ENCODE data around the gene KRT81. TPM values are rescaled to one million over a fixed set of nuclear protein-coding genes. Genes with fewer than 3 reads are reported as not detected.

The KRT81 gene
- total RNA-seq, 1 experiment from 2014 or later: 0.90 TPM

GRCh38 chr12:52337054-52337453 lies 45.7 kb upstream of the KRT81 start:
- CTCF ChIA-PET: no interaction called here

DNA sequence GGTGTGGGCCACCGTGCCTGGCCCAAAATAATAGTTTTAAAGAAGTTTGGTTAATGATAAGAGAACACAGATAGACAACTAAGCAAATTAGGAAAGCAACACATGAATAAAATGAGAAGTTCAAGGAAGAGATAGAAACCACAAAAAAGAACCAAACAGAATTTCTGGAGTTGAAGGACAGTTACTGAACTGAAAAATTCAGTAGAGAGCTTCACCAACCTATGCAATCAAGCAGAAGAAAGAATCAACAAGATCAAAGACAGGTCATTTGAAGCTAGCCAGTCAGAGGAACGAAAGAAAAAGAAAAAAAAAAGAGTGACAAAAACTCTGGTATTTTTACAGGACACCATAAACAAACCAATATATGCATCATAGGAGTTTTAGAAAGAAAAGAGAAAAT lies 45.3 kb upstream of the KRT81 start:
- Histone ChIP-seq H3K4me1 (ENCODE audit: control insufficient read depth, insufficient read depth, low read length) (no peaks in the 10 kb centered on the region), H3K27me3 (ENCODE audit: control insufficient read depth, insufficient read depth, low read length) (no peaks in the 10 kb centered on the region), H3K4me3 (ENCODE audit: low read depth in 2 of 2, low read length in 2 of 2) (no peak overlapping the region), H3K9me3 (ENCODE audit: control insufficient read depth, insufficient read depth, low read depth, low read length) (no peaks in the 10 kb centered on the region), H3K27ac (ENCODE audit: low read length) (no peak overlapping the region), H3K36me3 (ENCODE audit: control insufficient read depth, insufficient read depth, low read length) (no peaks in the 10 kb centered on the region)
- ChIA-PET CTCF (no interaction called here), POLR2A (no interaction called here)
- no TSS peak for BruUV-seq (replicated peaks)
- intact Hi-C loops (cut with micrococcal nuclease; ENCODE audit: unreplicated experiment) (no loop called here), in situ Hi-C loops (cut with HindIII; ENCODE audit: low pct_unique_long_range_greater_than_20kb, low sequenced_read_pairs) (no loop called here)
- DNase-seq (ENCODE audit: low read depth, low spot score) (no peak), ATAC-seq (no peak)
- TF ChIP-seq POLR2AphosphoS5 (IDR thresholded peaks at IDR 0.05; ENCODE audit: low read depth, low read length) (no peak), TCF7L2 (IDR thresholded peaks at IDR 0.05; ENCODE audit: low read depth, low read length) (no peak), SIN3A (IDR thresholded peaks at IDR 0.05; ENCODE audit: borderline replicate concordance, insufficient read depth, low read depth, low read length) (no peak), REST (IDR thresholded peaks at IDR 0.05; ENCODE audit: insufficient read depth in 1 of 2, low read depth in 2 of 2, low read length in 1 of 2) (no peak), CTCF (IDR thresholded peaks at IDR 0.05) (no peak)

More at GRCh38 chr12:52337054-52337453, 45.7 kb upstream of the KRT81 start:
- ATAC-seq (no peak), DNase-seq (ENCODE audit: low read depth, low spot score) (no peak)
- Histone ChIP-seq H3K4me3 (ENCODE audit: low read depth in 2 of 2, low read length in 2 of 2) (no peak overlapping the region), H3K4me1 (ENCODE audit: control insufficient read depth, insufficient read depth, low read length) (no peaks in the 10 kb centered on the region), H3K9me3 (ENCODE audit: control insufficient read depth, insufficient read depth, low read depth, low read length) (no peaks in the 10 kb centered on the region), H3K36me3 (ENCODE audit: control insufficient read depth, insufficient read depth, low read length) (no peaks in the 10 kb centered on the region), H3K27me3 (ENCODE audit: control insufficient read depth, insufficient read depth, low read length) (no peaks in the 10 kb centered on the region), H3K27ac (ENCODE audit: low read length) (no peak overlapping the region)
- intact Hi-C loops (cut with micrococcal nuclease; ENCODE audit: unreplicated experiment): no loop called here
- POLR2A ChIA-PET: no interaction called here
- in situ Hi-C loops (cut with HindIII; ENCODE audit: low pct_unique_long_range_greater_than_20kb, low sequenced_read_pairs): no loop called here
- no TSS peak for BruUV-seq (replicated peaks)
- TF ChIP-seq CTCF (IDR thresholded peaks at IDR 0.05) (no peak), REST (IDR thresholded peaks at IDR 0.05; ENCODE audit: insufficient read depth in 1 of 2, low read depth in 2 of 2, low read length in 1 of 2) (no peak), TCF7L2 (IDR thresholded peaks at IDR 0.05; ENCODE audit: low read depth, low read length) (no peak), POLR2AphosphoS5 (IDR thresholded peaks at IDR 0.05; ENCODE audit: low read depth, low read length) (no peak), SIN3A (IDR thresholded peaks at IDR 0.05; ENCODE audit: borderline replicate concordance, insufficient read depth, low read depth, low read length) (no peak)

All from Panc1 (cell line).